Measurements from ENCODE around the gene MGARP.

MGARP gene

GRCh38 chr4:139245590-139245989, 34.4 kb downstream of the MGARP start:
- no peak for DNase-seq (ENCODE audit: low read depth in 2 of 2, low spot score in 1 of 2)

- no peak for DNase-seq (ENCODE audit: low read depth in 2 of 2, low spot score in 1 of 2)
Observed at GRCh38 chr4:139243448-139244365, 36.3 kb downstream of the MGARP start.

DNA sequence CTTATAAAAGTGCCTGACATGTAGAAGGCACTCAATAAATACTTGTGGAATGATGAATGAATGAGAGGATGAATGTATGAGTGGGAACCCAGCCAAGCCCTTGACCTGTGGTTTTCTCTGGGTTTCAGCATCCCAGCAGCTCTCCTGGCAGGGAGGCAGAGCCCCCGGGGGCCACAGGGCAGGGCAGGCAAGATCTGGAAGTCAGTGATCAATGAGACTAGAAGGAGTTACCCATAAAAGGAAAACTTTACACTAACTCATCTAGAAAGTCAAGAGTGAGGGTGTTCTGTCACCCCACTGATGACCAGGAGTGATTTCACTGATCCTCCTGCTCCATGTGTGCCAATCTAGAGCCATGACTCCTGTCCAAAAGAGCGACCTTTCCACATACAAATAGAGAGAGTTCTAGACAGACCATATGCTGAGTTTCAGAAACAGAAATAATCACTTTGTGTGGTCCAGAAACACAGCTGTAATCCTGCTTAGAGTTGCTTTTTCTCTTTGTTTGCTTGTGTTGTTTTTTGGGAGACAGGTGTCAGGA, 37.4 kb downstream of the MGARP start:
- DNase-seq (ENCODE audit: low read depth in 2 of 2, low spot score in 1 of 2), result no peak

DNA sequence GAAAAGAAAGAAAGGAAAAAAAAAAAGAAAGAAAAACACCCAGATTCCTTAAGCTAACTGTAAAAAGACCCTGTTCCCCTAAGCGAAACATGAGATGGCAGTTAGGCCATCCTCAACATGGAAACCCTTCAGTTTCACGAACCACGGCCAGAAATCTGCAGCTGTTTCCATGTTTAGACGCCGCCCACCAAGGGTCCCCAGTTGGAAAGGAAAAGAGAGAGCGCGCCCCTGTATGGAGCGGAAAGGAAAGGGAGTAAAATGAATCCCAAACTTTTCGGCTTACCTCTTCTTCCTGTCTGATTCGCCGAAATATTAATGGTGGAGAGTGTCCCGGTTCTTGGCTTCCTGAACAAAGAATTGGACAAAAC, 38.3 kb downstream of the MGARP start:
- DNase-seq (ENCODE audit: low read depth in 2 of 2, low spot score in 1 of 2), result no peak

DNA sequence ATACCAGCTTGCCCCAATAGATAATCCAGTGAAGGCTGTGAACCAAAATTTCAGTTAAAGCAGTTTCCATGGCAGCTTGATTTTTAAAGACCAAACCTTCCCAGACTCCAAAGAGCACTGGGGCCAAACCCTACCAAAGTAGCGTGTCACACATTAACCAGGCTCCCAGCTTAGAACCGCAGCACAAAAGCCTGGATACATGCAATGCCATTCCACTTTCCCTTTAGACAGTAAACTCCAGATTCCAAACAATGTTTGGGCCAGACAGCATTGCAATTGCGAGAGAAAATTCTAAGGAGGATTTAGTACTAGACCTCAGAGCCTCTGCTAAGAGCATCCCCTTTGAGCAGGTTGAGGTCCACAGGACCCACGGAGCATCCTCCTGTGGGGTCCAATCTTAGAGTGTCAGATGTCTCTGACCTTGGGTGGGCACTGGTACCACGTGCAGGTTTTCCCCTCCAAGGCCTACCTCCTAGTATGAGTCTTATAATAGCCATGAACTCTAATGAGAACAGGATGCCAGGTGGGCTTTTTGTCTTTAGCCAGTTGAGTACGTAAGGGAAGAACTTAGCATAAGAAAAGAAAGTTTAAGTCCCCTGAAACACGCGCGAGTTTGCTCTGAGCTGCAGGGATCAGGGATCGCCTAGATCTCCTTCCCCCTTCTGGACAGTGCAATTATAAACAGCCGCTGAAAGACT, 38.8 kb downstream of the MGARP start:
- DNase-seq (ENCODE audit: low read depth in 2 of 2, low spot score in 1 of 2), result no peak

DNA sequence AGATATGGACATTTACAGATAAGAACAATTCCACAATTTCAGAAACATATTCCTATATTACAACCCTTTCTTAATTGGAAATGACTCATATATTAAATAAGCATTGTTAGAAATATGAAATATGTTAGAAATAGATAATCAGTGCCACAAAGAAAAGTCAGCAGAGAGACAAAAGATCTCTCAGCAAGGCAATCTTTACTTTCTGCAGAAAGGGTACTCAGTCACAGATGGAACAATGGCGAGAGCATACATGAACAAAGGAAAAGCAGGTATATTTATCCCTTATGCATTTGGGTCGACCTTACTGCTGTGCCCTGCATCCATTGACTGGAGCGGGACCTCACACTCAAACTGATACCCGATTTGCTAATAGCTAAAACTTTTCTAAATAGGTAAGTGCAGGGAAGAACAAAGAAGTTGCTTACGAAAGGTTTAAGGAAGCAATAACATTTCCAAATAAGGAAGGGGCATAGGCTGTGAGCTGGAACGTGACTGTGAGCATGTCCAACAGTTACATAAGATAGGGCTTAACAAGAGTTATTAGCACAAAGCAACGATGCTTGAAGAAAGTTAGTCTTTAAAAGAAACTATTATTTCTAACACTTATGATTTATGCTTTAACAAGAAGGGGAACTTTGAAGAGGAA, 40.8 kb downstream of the MGARP start:
- DNase-seq (ENCODE audit: low read depth in 2 of 2, low spot score in 1 of 2), result no peak

DNA sequence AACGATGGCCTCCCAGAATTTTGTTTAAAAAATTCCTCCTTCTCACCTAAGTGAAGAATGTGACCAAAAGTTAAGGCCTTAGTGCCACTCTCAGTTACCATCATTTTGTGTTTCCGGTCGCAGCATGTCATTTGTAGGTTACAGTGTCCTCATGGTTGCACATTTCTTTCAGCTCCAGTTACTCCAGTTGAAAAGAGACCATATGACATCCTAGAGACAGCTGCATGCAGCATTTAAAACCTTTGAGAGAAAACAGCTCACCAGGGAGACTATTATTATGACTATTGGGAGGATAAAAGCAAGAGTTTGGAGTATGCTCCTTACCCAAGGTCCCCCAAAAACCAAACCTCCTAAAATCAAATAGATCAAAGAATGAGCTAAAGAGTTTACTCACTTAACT, 45.8 kb downstream of the MGARP start:
- DNase-seq (ENCODE audit: low read depth in 2 of 2, low spot score in 1 of 2), result no peak

DNA sequence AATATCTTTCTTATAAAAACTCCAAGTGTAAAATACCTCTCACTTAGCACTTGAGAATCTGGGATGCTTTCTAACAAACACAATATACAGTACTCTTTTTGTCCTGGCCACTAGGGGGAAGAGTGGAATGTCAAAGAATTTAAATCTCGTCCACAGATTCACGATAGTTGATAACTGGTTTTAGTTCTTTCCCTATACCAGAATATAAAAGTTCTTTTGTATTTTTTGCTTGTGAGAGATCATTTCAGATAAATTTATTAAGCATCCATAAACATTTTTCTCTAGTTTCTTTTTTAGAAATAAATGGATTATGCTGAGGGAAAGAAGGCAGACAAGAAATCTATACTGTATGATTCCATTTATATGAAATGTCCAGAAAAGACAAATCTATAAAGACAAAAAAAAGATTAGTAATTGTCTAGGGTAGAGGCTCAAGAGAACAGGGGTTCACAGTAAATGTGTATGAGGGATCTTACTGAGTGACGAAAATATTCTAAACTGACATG, 50.4 kb downstream of the MGARP start:
- no peak for DNase-seq (ENCODE audit: low read depth in 2 of 2, low spot score in 1 of 2)

GRCh38 chr4:139227729-139228404, 52.2 kb downstream of the MGARP start:
- DNase-seq (ENCODE audit: low read depth in 2 of 2, low spot score in 1 of 2), result no peak

DNA sequence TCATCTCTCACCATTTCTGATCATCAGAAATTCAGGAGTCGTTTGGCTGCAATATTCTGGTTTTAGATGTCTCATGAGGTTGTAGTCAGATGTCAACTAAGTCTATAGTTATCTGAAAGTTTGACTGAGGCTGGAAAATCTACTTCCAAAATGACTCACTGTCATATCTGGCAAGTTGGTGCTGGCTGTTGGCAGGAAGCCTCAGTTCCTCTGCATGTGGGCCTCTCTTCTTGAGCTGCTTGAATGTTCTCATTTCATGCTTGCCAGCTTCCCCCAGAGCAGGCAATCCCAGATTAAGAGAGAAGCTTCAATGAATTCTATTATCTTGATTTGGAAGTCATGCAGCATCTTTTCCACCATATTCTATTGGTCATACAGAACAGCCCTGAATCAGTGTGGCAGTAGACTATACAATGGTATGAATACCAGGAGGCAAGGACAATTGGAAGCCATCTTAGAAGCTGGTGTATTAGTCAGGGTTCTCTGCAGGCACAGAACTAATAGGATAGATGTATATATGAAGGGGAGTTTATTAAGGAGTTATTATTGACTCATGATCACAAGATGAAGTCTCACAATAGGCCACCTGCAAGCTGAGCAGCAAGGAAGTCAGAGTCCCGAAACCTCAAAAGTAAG, 56.2 kb downstream of the MGARP start:
- DNase-seq (ENCODE audit: low read depth in 2 of 2, low spot score in 1 of 2), result no peak

GRCh38 chr4:139222215-139222614, 57.8 kb downstream of the MGARP start:
- no peak for DNase-seq (ENCODE audit: low read depth in 2 of 2, low spot score in 1 of 2)

DNA sequence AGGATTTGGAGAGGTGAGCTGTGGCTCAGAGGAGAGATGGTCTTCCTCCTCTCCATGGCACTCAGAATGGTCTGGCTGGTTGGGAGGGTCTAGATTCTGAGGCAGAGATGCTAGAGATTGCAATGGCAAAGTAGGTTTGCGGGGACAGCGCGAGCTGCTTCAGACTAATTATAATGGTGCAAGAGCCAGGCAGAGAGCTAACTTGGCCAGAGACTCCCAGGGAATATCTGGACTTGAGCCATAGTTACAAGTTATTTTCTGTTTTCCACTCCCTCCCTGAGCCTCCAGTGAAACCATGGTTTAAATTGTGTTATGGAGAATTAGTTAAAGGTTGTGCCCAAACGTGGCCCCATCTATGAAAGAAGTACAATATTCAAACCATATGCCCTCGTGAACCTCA, 58.3 kb downstream of the MGARP start:
- DNase-seq (ENCODE audit: low read depth in 2 of 2, low spot score in 1 of 2), result no peak

- no peak for DNase-seq (ENCODE audit: low read depth in 2 of 2, low spot score in 1 of 2)
Observed at GRCh38 chr4:139219450-139220055, 60.5 kb downstream of the MGARP start.

All from stimulated activated CD8-positive, alpha-beta memory T cell treated with anti-CD3 and anti-CD28 coated beads, Interleukin-4, amount 100 ng/mL, for 4 hours (primary cell).